A549 (cell line): ENCODE data around the gene SPATA45.

Experiments
- CHD4 ChIP-seq: fragments of 200-600 bp; sonication (generic); IDR thresholded peaks from 2 replicates; pipeline ENCODE4 v1.6.1; 2016; ENCODE audit warnings: antibody characterized with exemption, mild to moderate bottlenecking, borderline replicate concordance
- JUNB ChIP-seq: fragments of >200 bp; sonication (Bioruptor Twin); formaldehyde crosslinking; IDR thresholded peaks from 2 replicates; pipeline ENCODE4 v1.6.1; 2016
- KDM5A ChIP-seq: fragments of 200-600 bp; sonication (generic); IDR thresholded peaks from 2 replicates; pipeline ENCODE4 v1.6.1; 2016; ENCODE audit warnings: antibody characterized with exemption, mild to moderate bottlenecking
- TF ChIP-seq, protein P1 (sequence below): fragments of >200 bp; sonication (Bioruptor Twin); formaldehyde crosslinking; IDR thresholded peaks from 3 replicates; pipeline ENCODE4 v1.5.1; 2016

DNA sequence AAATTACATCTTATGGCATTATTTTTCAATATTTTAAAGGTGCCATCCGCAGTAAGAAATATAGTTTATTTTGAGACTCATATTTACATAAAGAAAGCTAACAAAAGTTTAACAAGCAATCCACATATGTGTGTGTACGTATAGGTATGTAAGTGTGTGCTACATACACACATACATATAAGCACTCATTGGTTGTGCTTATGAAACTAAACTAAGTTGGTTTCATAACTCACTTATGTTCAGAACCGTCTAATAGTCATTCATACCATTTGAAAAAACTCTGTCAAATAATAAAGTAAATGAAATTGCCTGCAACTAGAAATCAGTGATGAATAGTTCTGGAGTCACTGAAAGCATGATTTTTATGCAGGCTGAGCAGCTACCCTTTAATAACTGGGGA is 41.7 kb downstream of the SPATA45 start:
- TF ChIP-seq CHD4 (no peak), KDM5A (no peak), JUNB (no peak)
- TF ChIP-seq, protein P1, sequence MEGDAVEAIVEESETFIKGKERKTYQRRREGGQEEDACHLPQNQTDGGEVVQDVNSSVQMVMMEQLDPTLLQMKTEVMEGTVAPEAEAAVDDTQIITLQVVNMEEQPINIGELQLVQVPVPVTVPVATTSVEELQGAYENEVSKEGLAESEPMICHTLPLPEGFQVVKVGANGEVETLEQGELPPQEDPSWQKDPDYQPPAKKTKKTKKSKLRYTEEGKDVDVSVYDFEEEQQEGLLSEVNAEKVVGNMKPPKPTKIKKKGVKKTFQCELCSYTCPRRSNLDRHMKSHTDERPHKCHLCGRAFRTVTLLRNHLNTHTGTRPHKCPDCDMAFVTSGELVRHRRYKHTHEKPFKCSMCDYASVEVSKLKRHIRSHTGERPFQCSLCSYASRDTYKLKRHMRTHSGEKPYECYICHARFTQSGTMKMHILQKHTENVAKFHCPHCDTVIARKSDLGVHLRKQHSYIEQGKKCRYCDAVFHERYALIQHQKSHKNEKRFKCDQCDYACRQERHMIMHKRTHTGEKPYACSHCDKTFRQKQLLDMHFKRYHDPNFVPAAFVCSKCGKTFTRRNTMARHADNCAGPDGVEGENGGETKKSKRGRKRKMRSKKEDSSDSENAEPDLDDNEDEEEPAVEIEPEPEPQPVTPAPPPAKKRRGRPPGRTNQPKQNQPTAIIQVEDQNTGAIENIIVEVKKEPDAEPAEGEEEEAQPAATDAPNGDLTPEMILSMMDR: no peak
